B cell (primary cell): ENCODE results near the gene ELMO1. TPM values are rescaled to one million over a fixed set of nuclear protein-coding genes. Genes with fewer than 3 reads are reported as not detected.

ENCODE experiments used
- ATAC-seq: fragments of 200-7000 bp; cut with Tn5 transposase; one replicate; pipeline ENCODE4 v1.10.0; 2021; ENCODE audit warnings: low read depth, mild to moderate bottlenecking, moderate number of reproducible peaks, moderate library complexity
- CTCF ChIA-PET: fragments of 350-600 bp; sonication (Branson Sonifier 250); formaldehyde crosslinking; loops from one replicate; lab custom pipeline; 2021; ENCODE audit warnings: antibody characterized with exemption, inconsistent platforms; lab: Charles Lee
- POLR2A ChIA-PET: fragments of 350-600 bp; sonication (Branson Sonifier 250); formaldehyde crosslinking; loops from one replicate; lab custom pipeline; 2021; ENCODE audit warnings: antibody characterized with exemption; lab: Charles Lee
- DNase-seq: peaks from one replicate; pipeline ENCODE4 v3.0.0; 2013
- H2AFZ ChIP-seq: 2 replicates; pipeline ENCODE4 v1.6.1; 2012; ENCODE audit warnings: mild to moderate bottlenecking, low read depth, low read length; ENCODE audit not compliant: insufficient read depth, poor library complexity, severe bottlenecking
- H3K27ac ChIP-seq, 2 donors: 1 replicate in 1 of 2; 2 replicates in 1 of 2; pipeline ENCODE4 v1.5.1; 2012 to 2013; ENCODE audit warnings: low read length in 2 of 2, mild to moderate bottlenecking in 2 of 2, moderate library complexity in 1 of 2
- H3K27me3 ChIP-seq, 4 experiments: fragments of 200-600 bp in 1 of 4; sonication (generic) in 1 of 4; replicated peaks in 1 of 4; 1 replicate in 2 of 4; 2 replicates in 2 of 4; pipeline versions ENCODE4 v1.6.1 to v1.7.0; 2013 to 2016; ENCODE audit warnings: low read length in 3 of 4, mild to moderate bottlenecking in 2 of 4, mixed read lengths in 1 of 4, moderate library complexity in 1 of 4; ENCODE audit not compliant: insufficient read depth in 4 of 4, control insufficient read depth in 3 of 4; ENCODE audit errors: control extremely low read depth in 1 of 4
- H3K36me3 ChIP-seq, 2 experiments: replicated peaks in 1 of 2; 1 replicate in 1 of 2; 2 replicates in 1 of 2; pipeline versions ENCODE4 v1.6.1 to v1.7.1; 2013; ENCODE audit warnings: low read length in 1 of 2; ENCODE audit not compliant: insufficient read depth in 2 of 2, control insufficient read depth in 1 of 2; ENCODE audit errors: control extremely low read depth in 1 of 2, extremely low read depth in 1 of 2
- H3K4me1 ChIP-seq, 2 donors: fragments of 200-600 bp in 1 of 2; sonication (generic) in 1 of 2; 1 replicate in 1 of 2; 2 replicates in 1 of 2; pipeline versions ENCODE4 v1.5.1 to v1.6.1; 2013 to 2017; ENCODE audit warnings: low read length in 2 of 2; ENCODE audit not compliant: control insufficient read depth in 2 of 2, insufficient read depth in 2 of 2
- H3K4me2 ChIP-seq: replicated peaks from 2 replicates; pipeline ENCODE3; 2012; ENCODE audit warnings: mild to moderate bottlenecking, low read depth, low read length; ENCODE audit not compliant: poor library complexity, severe bottlenecking
- H3K4me3 ChIP-seq, 5 experiments: fragments of 200-600 bp in 1 of 5; sonication (generic) in 1 of 5; 1 replicate in 3 of 5; 2 replicates in 2 of 5; pipeline versions ENCODE4 v1.5.1 to v1.7.0; 2011 to 2016; ENCODE audit warnings: low read length in 4 of 5, mild to moderate bottlenecking in 4 of 5, low read depth in 2 of 5, control low read depth in 1 of 5, moderate library complexity in 1 of 5; ENCODE audit not compliant: insufficient read depth in 1 of 5; ENCODE audit errors: control extremely low read depth in 1 of 5, extremely low read depth in 1 of 5
- H3K79me2 ChIP-seq: fragments of 200-600 bp; sonication (generic); one replicate; pipeline ENCODE4 v1.6.0; 2016; ENCODE audit warnings: low read length; ENCODE audit not compliant: control insufficient read depth, insufficient read depth
- H3K9ac ChIP-seq: fragments of 200-600 bp; sonication (generic); 2 replicates; pipeline ENCODE4 v1.6.1; 2017; ENCODE audit warnings: mild to moderate bottlenecking, low read length, moderate library complexity
- H3K9me3 ChIP-seq, 3 donors: one replicate each; pipeline versions ENCODE4 v1.6.1 to v1.7.1; 2013; ENCODE audit warnings: low read length in 2 of 3; ENCODE audit not compliant: control insufficient read depth in 2 of 3, insufficient read depth in 1 of 3; ENCODE audit errors: control extremely low read depth in 1 of 3
- H4K20me1 ChIP-seq: 2 replicates; pipeline ENCODE4 v1.6.0; 2012; ENCODE audit warnings: mild to moderate bottlenecking, low read length; ENCODE audit not compliant: insufficient read depth, control insufficient read depth, poor library complexity, severe bottlenecking
- H3K27ac Mint-ChIP-seq: one replicate; pipeline ENCODE4 v1.8.0; 2021; ENCODE audit warnings: mixed read lengths
- H3K27me3 Mint-ChIP-seq: one replicate; pipeline ENCODE4 v1.8.0; 2021; ENCODE audit warnings: mixed read lengths
- H3K4me1 Mint-ChIP-seq: one replicate; pipeline ENCODE4 v1.8.0; 2021; ENCODE audit warnings: mixed read lengths
- H3K4me3 Mint-ChIP-seq: one replicate; pipeline ENCODE4 v1.8.0; 2021; ENCODE audit warnings: mixed read lengths
- H3K9me3 Mint-ChIP-seq: one replicate; pipeline ENCODE4 v1.8.0; 2022; ENCODE audit warnings: mixed read lengths; ENCODE audit not compliant: insufficient read depth
- EZH2 ChIP-seq: IDR thresholded peaks from 2 replicates; pipeline ENCODE4 v1.6.1; 2012; ENCODE audit warnings: borderline replicate concordance, low read depth, mild to moderate bottlenecking, moderate library complexity, low read length; ENCODE audit not compliant: insufficient read depth, poor library complexity, severe bottlenecking
- WGBS: methylation state at CpG from one replicate; pipeline ENCODE4 v1.1.5; 2013; ENCODE audit warnings: missing lambda C conversion rate; ENCODE audit not compliant: insufficient coverage; 5-methylcytosine and 5-hydroxymethylcytosine counted together
- intact Hi-C: fragments of 100-400 bp; cut with micrococcal nuclease; formaldehyde crosslinking; loops from one replicate; pipeline ENCODE4 v1.10.0; 2022
- polyA plus RNA-seq: library from polyadenylated mRNA; depleted of rRNA; stranded (reverse); fragments of >200 nt; gene quantifications from 2 replicates; pipeline ENCODE4 v1.2.3, GENCODE V29; 2012
- total RNA-seq, 2 donors: library from RNA; stranded (reverse); fragments of 120-200 nt in 1 of 2; gene quantifications; 1 replicate in 1 of 2; 2 replicates in 1 of 2; pipeline versions ENCODE4 v1.2.3 to v1.2.4, GENCODE V29; 2013 to 2022
- TF ChIP-seq, protein P1 (sequence below): fragments of 200-600 bp; IDR thresholded peaks from one replicate; pipeline ENCODE4 v1.8.0; 2022; ENCODE audit warnings: antibody characterized with exemption, mild to moderate bottlenecking

Gene ELMO1
- total and polyA plus RNA-seq, 2 donors (not counting 1 experiment from before 2014, with no cell fraction given) = 44.7 to 177 TPM

GRCh38 chr7:37424521-37424920 lies 24.1 kb downstream of the ELMO1 start:
- Mint-ChIP-seq H3K9me3 (no peaks in the 10 kb centered on the region), H3K4me1 (peaks cover 55% of the 10 kb centered on the region), H3K4me3 (no peak overlapping the region), H3K27me3 (no peaks in the 10 kb centered on the region), H3K27ac (no peak overlapping the region)
- no peak for DNase-seq
- TF ChIP-seq, protein P1, sequence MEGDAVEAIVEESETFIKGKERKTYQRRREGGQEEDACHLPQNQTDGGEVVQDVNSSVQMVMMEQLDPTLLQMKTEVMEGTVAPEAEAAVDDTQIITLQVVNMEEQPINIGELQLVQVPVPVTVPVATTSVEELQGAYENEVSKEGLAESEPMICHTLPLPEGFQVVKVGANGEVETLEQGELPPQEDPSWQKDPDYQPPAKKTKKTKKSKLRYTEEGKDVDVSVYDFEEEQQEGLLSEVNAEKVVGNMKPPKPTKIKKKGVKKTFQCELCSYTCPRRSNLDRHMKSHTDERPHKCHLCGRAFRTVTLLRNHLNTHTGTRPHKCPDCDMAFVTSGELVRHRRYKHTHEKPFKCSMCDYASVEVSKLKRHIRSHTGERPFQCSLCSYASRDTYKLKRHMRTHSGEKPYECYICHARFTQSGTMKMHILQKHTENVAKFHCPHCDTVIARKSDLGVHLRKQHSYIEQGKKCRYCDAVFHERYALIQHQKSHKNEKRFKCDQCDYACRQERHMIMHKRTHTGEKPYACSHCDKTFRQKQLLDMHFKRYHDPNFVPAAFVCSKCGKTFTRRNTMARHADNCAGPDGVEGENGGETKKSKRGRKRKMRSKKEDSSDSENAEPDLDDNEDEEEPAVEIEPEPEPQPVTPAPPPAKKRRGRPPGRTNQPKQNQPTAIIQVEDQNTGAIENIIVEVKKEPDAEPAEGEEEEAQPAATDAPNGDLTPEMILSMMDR = no peak
- no peak for TF ChIP-seq EZH2
- Histone ChIP-seq H3K9me3 (no peaks in the 10 kb centered on the region), H3K4me3 (no peak overlapping the region), H3K9ac (no peak overlapping the region), H3K27ac (no peak overlapping the region), H4K20me1 (peaks cover 55% of the 10 kb centered on the region), H3K36me3 (peaks cover 0 to 9% of the 10 kb centered on the region in 2 experiments), H3K27me3 (no peaks in the 10 kb centered on the region), H2AFZ (no peak overlapping the region), H3K79me2 (peaks cover 86% of the 10 kb centered on the region), H3K4me1 (peaks cover 30 to 32% of the 10 kb centered on the region in 2 donors), H3K4me2 (no peak overlapping the region)
- no peak for ATAC-seq
- ChIA-PET CTCF (no interaction called here), POLR2A (no interaction called here)
- intact Hi-C loops = no loop called here
- WGBS = no CpG with 5 or more reads among the region's 1 CpG

GRCh38 chr7:37421861-37422500 lies 26.7 kb downstream of the ELMO1 start:
- 100% methylated on average over 1 of the region's 6 CpGs for WGBS
- intact Hi-C loops = loop anchor here (1.0 kb wide), 1 partner anchor 19 kb away; no protein-coding TSS in a partner anchor
- ChIA-PET CTCF (interaction anchor here (1.0 to 1.2 kb wide), 2 partner anchors 13 to 69 kb away, joined by 3 to 5 read pairs; no protein-coding TSS in a partner anchor), POLR2A (no interaction called here)
- no peak for TF ChIP-seq EZH2
- TF ChIP-seq, protein P1 = no peak
- ATAC-seq = no peak
- Histone ChIP-seq H3K27ac (no peak overlapping the region), H3K4me2 (no peak overlapping the region), H3K9me3 (no peaks in the 10 kb centered on the region), H4K20me1 (peaks cover 49% of the 10 kb centered on the region), H3K9ac (no peak overlapping the region), H3K79me2 (peaks cover 85% of the 10 kb centered on the region), H3K4me3 (no peak overlapping the region), H3K36me3 (no peaks in the 10 kb centered on the region), H3K27me3 (no peaks in the 10 kb centered on the region), H2AFZ (no peak overlapping the region), H3K4me1 (peaks cover 23 to 34% of the 10 kb centered on the region in 2 donors)
- no peaks in the 10 kb centered on the region for H3K27me3 Mint-ChIP-seq
- H3K9me3 Mint-ChIP-seq = no peaks in the 10 kb centered on the region
- no peak overlapping the region for H3K27ac Mint-ChIP-seq
- DNase-seq = no peak
- H3K4me1 Mint-ChIP-seq = peaks cover 62% of the 10 kb centered on the region
- no peak overlapping the region for H3K4me3 Mint-ChIP-seq
